Stimulated activated CD4-positive, alpha-beta T cell treated with anti-CD3 and anti-CD28 coated beads, TNF-alpha, amount 100 ng/mL, for 1 hour (primary cell): ENCODE results near the gene NR5A2.
"Not testable (repeated sequence)": the region's sequence is repeated elsewhere in the genome, so short reads cannot be mapped to it uniquely, and the experiment has no call there.

Experiments
- DNase-seq, 3 donors: peaks; one replicate each; pipeline ENCODE4 v3.0.0-alpha.2; 2020; ENCODE audit warnings: low read depth in 3 of 3, low spot score in 1 of 3

Gene NR5A2

DNA sequence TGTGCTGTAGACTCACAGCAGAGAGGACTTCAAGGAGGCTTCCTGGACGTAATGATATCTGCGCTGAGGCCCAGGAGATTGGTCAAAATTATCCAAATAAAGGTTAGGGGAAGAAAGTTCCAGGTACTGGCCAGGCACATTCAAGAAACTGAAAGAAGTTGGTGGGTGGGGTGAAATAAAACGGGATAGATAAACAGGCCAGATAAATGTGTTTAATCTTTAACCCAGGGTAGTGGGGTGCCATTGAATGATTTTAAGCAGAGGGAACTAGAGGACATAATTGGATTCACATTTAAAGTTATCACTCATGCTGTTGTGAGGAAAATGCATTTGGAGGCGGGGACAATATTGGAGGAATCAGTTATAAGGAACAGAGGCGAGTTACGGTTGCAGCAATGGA is 134.7 kb downstream of the NR5A2 start:
- DNase-seq: no peak

DNA sequence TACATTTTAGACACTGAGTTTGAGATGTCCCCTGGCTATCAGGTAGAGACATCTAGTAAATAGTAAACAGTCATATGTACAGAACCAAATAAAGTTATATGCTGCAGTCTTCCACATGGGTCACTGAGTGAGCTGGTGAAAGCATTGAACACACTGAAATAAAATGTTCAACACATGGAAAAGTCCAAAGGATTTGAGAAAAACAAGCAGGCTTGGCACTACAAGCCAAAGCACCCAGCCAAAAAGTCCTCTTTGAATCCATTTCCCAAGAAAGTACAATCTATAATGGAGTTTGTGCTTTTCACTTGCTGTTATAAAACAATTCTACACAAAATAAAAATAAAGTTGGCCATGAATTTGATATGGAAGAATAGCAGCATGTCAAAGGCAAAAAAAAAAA is 135.4 kb downstream of the NR5A2 start:
- no peak for DNase-seq

GRCh38 chr1:200163911-200164310 is 136.4 kb downstream of the NR5A2 start:
- no peak for DNase-seq

DNA sequence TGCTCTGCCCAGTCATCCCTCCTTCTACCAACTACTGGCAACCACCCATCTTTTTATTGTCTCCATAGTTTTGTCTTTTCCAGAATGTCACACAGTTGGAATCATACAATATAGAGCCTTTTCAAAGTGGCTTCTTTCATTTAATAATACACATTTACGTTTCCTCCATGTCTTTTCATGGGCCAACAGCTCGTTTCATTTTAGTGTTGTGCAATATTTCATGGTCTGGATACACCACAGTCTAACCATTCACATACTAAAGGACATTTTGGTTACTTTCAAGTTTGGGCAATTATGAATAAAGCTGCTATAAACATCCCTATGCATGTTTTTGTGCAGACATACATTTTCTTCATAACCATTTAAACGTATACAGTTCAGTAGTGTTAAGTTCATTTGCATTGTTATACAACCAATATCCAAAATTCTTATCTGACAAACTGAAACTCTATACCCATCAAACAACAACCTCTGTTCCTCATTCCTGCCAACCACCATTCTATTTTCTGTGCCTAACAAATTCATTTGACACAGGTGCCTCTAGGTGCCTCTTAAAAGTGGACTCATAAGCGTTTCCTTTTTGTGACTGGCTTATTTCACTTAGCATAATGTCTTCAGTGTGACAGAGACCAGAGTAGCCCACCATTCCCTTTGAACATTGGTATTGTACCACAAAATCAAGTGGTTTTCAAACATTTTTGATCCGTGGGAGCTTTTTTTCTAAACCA is 138.1 kb downstream of the NR5A2 start:
- no peak for DNase-seq

DNA sequence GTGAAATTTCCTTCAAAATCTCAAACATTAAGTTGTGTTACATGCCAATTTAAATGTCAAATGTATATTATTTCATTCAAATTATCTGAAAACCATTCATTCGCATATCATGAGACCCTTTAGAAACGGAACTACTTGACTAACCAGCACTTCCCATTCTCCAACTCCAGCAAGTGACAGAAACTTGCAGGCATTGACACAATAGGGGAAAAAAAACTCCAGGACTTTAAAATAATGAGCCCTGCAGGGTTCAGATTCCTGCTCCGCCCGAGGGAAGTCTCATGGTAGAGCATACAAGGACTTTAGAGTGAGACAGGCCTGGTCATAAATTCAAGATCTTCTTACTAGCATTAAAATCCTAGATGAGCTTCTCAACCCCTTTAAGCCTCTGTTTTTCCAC is 138.9 kb downstream of the NR5A2 start:
- no peak for DNase-seq

- DNase-seq: no peak
Observed at GRCh38 chr1:200168926-200169325, 141.4 kb downstream of the NR5A2 start.

DNA sequence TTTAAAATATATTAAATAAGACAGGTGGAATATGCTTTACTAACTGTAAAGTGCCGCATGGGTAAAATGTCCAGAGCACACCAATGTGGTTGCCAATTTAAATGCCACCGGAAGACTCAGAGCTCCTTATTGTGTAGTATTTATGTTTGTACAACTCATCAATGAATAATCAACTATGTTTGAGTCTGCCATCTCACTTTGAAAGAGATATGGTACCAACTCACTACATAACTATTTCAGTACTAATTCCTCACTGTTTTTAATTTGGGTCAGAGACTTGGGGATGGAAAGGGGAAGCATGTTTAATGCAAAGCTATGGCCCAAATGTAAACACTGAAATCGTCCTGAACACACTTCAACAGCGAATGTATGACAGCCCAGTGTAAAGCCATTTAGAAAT is 144.8 kb downstream of the NR5A2 start:
- no peak for DNase-seq

DNA sequence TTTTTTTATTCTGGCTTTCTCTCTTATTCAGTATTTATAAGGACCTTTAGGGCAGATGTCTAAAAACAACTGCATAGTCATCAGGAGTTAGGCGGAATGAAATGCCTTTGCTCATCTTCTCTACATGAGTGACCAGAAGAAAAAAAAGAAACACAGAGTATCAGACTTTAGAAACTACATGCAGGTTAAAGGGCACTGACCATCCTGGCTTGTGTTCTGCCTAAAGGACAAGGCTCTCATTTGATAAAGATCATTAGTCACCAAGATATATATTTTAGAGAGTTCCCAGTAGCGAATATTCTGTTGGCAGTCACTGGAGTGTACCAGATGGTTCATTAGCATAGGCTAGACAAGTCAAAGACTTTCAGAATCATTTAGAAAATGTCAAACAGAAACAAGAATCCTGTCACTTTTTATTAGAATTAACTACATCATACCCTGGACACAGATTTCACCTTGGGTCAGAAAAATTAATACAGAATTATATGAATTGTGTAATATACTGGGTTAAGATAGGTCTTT is 145.6 kb downstream of the NR5A2 start:
- no peak for DNase-seq

- no peak for DNase-seq
Observed at GRCh38 chr1:200174525-200175295, 147.2 kb downstream of the NR5A2 start.

DNA sequence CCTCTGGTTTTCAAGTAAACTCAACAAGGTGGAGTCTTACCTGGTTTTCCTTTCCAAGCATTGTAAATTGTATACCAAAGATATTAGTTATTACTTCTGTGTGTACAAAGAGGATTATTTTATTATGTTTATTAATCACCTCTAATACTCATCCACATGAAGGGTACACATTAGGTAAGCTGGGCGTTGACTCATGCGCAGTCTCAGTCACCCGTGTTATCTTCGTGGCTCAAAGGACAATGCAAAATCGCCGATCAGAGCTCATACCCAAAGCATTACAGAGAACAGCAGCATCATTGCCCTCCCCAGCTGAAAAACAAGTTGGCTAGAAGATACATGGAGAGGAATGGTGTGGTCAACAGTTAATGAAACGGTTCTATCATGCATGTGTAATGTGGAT is 148.7 kb downstream of the NR5A2 start:
- DNase-seq: no peak

GRCh38 chr1:200176798-200177197 is 149.3 kb downstream of the NR5A2 start:
- no peak for DNase-seq

- DNase-seq: no peak
Observed at GRCh38 chr1:200178340-200178739, 150.8 kb downstream of the NR5A2 start.

GRCh38 chr1:200179126-200179780 is 151.7 kb downstream of the NR5A2 start:
- no peak for DNase-seq

- DNase-seq: no peak
Observed at GRCh38 chr1:200179781-200180160, 152.3 kb downstream of the NR5A2 start.

- no peak for DNase-seq
Observed at GRCh38 chr1:200180821-200181220, 153.3 kb downstream of the NR5A2 start.

GRCh38 chr1:200181861-200182260 is 154.4 kb downstream of the NR5A2 start:
- no peak for DNase-seq

- no peak for DNase-seq
Observed at GRCh38 chr1:200182701-200183100, 155.2 kb downstream of the NR5A2 start.

GRCh38 chr1:200183637-200184036 is 156.1 kb downstream of the NR5A2 start:
- DNase-seq: no peak

- no peak for DNase-seq
Observed at GRCh38 chr1:200184196-200184595, 156.7 kb downstream of the NR5A2 start.

GRCh38 chr1:200185191-200185590 is 157.7 kb downstream of the NR5A2 start:
- DNase-seq: not testable (repeated sequence)

DNA sequence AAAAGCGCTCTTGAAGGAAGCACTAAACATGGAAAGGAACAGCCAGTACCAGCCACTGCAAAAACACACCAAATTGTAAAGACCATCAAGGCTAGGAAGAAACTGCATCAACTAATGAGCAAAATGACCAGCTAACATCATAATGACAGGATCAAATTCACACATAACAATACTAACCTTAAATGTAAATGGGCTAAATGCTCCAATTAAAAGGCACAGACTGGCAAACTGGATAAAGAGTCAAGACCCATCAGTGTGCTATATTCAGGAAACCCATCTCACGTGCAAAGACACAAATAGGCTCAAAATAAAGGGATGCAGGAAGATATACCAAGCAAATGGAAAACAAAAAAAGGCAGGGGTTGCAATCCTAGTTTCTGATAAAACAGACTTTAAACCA is 159.8 kb downstream of the NR5A2 start:
- DNase-seq: not testable (repeated sequence)

DNA sequence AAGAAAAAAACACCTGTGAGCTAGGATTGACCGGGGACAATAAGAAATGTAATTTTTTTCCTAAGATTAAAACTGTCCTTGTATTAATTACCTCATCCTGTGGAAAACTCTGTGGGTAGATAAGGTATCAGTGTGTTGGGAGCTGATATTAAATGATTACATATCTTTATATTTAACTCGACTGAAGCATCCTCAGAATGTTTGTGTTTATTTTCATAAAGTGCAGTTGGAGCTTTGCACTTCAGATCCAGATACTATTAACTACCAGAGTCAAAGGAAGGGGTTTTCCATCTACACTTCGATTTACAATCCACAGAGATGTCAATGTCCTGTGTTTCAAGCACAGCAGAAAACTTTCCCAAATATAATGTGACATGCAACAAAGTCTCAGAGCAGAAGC is 164.5 kb downstream of the NR5A2 start:
- no peak for DNase-seq
